Type B pancreatic cell (in vitro differentiated cells): ENCODE results near the gene COL20A1. TPM values are rescaled to one million over a fixed set of nuclear protein-coding genes. Genes with fewer than 3 reads are reported as not detected.

ENCODE experiments used
- DNase-seq: peaks from one replicate; pipeline ENCODE4 v3.0.0; 2021; ENCODE audit warnings: mixed read lengths; ENCODE audit not compliant: unreplicated experiment; ENCODE audit errors: extremely low spot score
- H3K27ac Mint-ChIP-seq: 2 replicates; pipeline ENCODE4 v1.8.0; 2021; ENCODE audit warnings: mild to moderate bottlenecking, mixed read lengths
- H3K27me3 Mint-ChIP-seq: 2 replicates; pipeline ENCODE4 v1.8.0; 2021; ENCODE audit warnings: mixed read lengths
- H3K36me3 Mint-ChIP-seq: 2 replicates; pipeline ENCODE4 v1.8.0; 2021; ENCODE audit warnings: mixed read lengths
- H3K4me1 Mint-ChIP-seq: one replicate; pipeline ENCODE4 v1.8.0; 2021; ENCODE audit warnings: mixed read lengths; ENCODE audit not compliant: unreplicated experiment
- H3K4me3 Mint-ChIP-seq: 2 replicates; pipeline ENCODE4 v1.8.0; 2021; ENCODE audit warnings: mild to moderate bottlenecking, mixed read lengths
- H3K9me3 Mint-ChIP-seq: 2 replicates; pipeline ENCODE4 v1.8.0; 2021; ENCODE audit warnings: mixed read lengths
- total RNA-seq: library from RNA; stranded (reverse); gene quantifications from 2 replicates; pipeline ENCODE4 v1.2.1, GENCODE V29; 2021; ENCODE audit warnings: low replicate concordance
- TF ChIP-seq, protein P1 (sequence below): fragments of 200-600 bp; sonication (generic); conservative IDR thresholded peaks from 2 replicates; pipeline ENCODE4 v1.5.0; 2021; ENCODE audit warnings: antibody characterized with exemption, mild to moderate bottlenecking

The COL20A1 gene
- total RNA-seq, 1 donor from 2014 or later = 0.36 TPM

GRCh38 chr20:63320041-63320511 is 27.1 kb downstream of the COL20A1 start:
- H3K27ac Mint-ChIP-seq = no peak overlapping the region
- TF ChIP-seq, protein P1, sequence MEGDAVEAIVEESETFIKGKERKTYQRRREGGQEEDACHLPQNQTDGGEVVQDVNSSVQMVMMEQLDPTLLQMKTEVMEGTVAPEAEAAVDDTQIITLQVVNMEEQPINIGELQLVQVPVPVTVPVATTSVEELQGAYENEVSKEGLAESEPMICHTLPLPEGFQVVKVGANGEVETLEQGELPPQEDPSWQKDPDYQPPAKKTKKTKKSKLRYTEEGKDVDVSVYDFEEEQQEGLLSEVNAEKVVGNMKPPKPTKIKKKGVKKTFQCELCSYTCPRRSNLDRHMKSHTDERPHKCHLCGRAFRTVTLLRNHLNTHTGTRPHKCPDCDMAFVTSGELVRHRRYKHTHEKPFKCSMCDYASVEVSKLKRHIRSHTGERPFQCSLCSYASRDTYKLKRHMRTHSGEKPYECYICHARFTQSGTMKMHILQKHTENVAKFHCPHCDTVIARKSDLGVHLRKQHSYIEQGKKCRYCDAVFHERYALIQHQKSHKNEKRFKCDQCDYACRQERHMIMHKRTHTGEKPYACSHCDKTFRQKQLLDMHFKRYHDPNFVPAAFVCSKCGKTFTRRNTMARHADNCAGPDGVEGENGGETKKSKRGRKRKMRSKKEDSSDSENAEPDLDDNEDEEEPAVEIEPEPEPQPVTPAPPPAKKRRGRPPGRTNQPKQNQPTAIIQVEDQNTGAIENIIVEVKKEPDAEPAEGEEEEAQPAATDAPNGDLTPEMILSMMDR = no peak
- H3K36me3 Mint-ChIP-seq = no peaks in the 10 kb centered on the region
- H3K4me1 Mint-ChIP-seq = peaks cover 9% of the 10 kb centered on the region
- no peak for DNase-seq
- no peaks in the 10 kb centered on the region for H3K9me3 Mint-ChIP-seq
- H3K4me3 Mint-ChIP-seq = no peak overlapping the region
- peaks cover 7% of the 10 kb centered on the region for H3K27me3 Mint-ChIP-seq

GRCh38 chr20:63320616-63321147 is 27.7 kb downstream of the COL20A1 start:
- TF ChIP-seq, protein P1 = no peak
- Mint-ChIP-seq H3K9me3 (no peaks in the 10 kb centered on the region), H3K36me3 (no peaks in the 10 kb centered on the region), H3K27me3 (peaks cover 7% of the 10 kb centered on the region), H3K4me1 (peaks cover 9% of the 10 kb centered on the region), H3K27ac (no peak overlapping the region), H3K4me3 (no peak overlapping the region)
- DNase-seq = no peak

- no peak for DNase-seq
- Mint-ChIP-seq H3K27ac (no peak overlapping the region), H3K4me3 (no peak overlapping the region), H3K36me3 (no peaks in the 10 kb centered on the region), H3K27me3 (peaks cover 7% of the 10 kb centered on the region), H3K4me1 (peaks cover 9% of the 10 kb centered on the region), H3K9me3 (no peaks in the 10 kb centered on the region)
- TF ChIP-seq, protein P1 = no peak
Observed at GRCh38 chr20:63321148-63321831, 28.3 kb downstream of the COL20A1 start.

- H3K27me3 Mint-ChIP-seq = peaks cover 7% of the 10 kb centered on the region
Observed at GRCh38 chr20:63322146-63322932, 29.4 kb downstream of the COL20A1 start.

GRCh38 chr20:63322933-63323273 is 29.9 kb downstream of the COL20A1 start:
- H3K27me3 Mint-ChIP-seq = peaks cover 7% of the 10 kb centered on the region
- H3K4me3 Mint-ChIP-seq = no peak overlapping the region
- no peaks in the 10 kb centered on the region for H3K36me3 Mint-ChIP-seq
- no peaks in the 10 kb centered on the region for H3K9me3 Mint-ChIP-seq
- H3K4me1 Mint-ChIP-seq = peaks cover 9% of the 10 kb centered on the region
- TF ChIP-seq, protein P1 = no peak
- no peak for DNase-seq
- no peak overlapping the region for H3K27ac Mint-ChIP-seq

More at GRCh38 chr20:63322146-63322932, 29.4 kb downstream of the COL20A1 start:
- no peaks in the 10 kb centered on the region for H3K36me3 Mint-ChIP-seq
- H3K27ac Mint-ChIP-seq = no peak overlapping the region
- TF ChIP-seq, protein P1 = no peak
- H3K4me3 Mint-ChIP-seq = no peak overlapping the region
- H3K4me1 Mint-ChIP-seq = peaks cover 9% of the 10 kb centered on the region
- no peak for DNase-seq
- H3K9me3 Mint-ChIP-seq = no peaks in the 10 kb centered on the region
